Activated CD4-positive, alpha-beta T cell treated with anti-CD3 and anti-CD28 coated beads, Interleukin-2, amount 10 ng/mL, durations not matched to agents 7 days and 5 days (primary cell): ENCODE data around the gene SGF29. TPM values are rescaled to one million over a fixed set of nuclear protein-coding genes. Genes with fewer than 3 reads are reported as not detected.
A peak's percentile ranks its signal among the peaks of the same experiment; 100 is the strongest.
"Not testable (repeated sequence)": the region's sequence is repeated elsewhere in the genome, so short reads cannot be mapped to it uniquely, and the experiment has no call there.

Source experiments
- CTCF ChIA-PET: fragments of 350-600 bp; sonication (Branson Sonifier 250); formaldehyde crosslinking; loops from one replicate; lab custom pipeline; 2021; ENCODE audit warnings: antibody characterized with exemption; lab: Charles Lee
- POLR2A ChIA-PET: fragments of 350-600 bp; sonication (Branson Sonifier 250); formaldehyde crosslinking; loops from one replicate; lab custom pipeline; 2021; ENCODE audit warnings: antibody characterized with exemption; lab: Charles Lee
- DNase-seq: peaks from one replicate; pipeline ENCODE4 v3.0.0-alpha.2; 2020
- H3K27ac Mint-ChIP-seq: one replicate; pipeline ENCODE4 v1.8.0; 2021; ENCODE audit warnings: mild to moderate bottlenecking, moderate library complexity, mixed read lengths
- H3K27me3 Mint-ChIP-seq: one replicate; pipeline ENCODE4 v1.8.0; 2021; ENCODE audit warnings: mixed read lengths
- H3K36me3 Mint-ChIP-seq: one replicate; pipeline ENCODE4 v1.8.0; 2021; ENCODE audit warnings: low read depth, mixed read lengths
- H3K4me1 Mint-ChIP-seq: one replicate; pipeline ENCODE4 v1.8.0; 2021; ENCODE audit warnings: mixed read lengths
- H3K4me3 Mint-ChIP-seq: one replicate; pipeline ENCODE4 v1.8.0; 2021; ENCODE audit warnings: mild to moderate bottlenecking, moderate library complexity, mixed read lengths
- H3K9me3 Mint-ChIP-seq: one replicate; pipeline ENCODE4 v1.8.0; 2021; ENCODE audit warnings: mixed read lengths
- total RNA-seq, 2 experiments: library from RNA; stranded (reverse); gene quantifications; one replicate each; pipeline ENCODE4 v1.2.3, GENCODE V29; 2021

SGF29 gene
- total RNA-seq, 2 experiments from 2014 or later, result 49.3 to 60.6 TPM

DNA sequence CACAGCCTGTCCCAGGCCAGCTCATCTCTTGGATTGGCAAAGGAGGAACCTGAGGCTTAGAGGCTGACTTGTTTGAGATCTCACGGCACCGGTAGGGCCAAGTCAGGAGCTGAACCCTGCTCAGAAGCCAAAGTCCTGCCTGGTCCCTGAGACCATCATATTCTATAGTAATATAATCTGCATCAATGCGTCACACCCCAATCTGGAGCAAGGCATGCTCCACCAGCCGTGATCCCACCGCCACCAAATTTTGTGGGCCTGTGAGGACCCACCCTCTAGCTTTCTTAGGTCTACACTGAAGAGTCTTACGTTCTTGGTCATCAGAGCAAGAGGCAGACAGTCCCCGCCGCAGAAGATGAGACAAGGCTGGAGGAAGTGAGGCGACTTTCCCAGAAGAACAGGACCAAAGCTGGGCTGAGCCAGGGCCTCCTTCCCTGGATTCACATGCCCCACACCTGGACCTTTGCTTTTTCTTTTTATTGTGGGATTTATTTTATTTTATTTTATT is 53.5 kb downstream of the SGF29 start:
- H3K4me1 Mint-ChIP-seq, result peaks cover 20% of the 10 kb centered on the region
- no peaks in the 10 kb centered on the region for H3K9me3 Mint-ChIP-seq
- CTCF ChIA-PET, result interaction anchor here (1.0 kb wide), 1 partner anchor 10 kb away, joined by 3 read pairs; the partner anchor contains the start of gene SULT1A2
- H3K27ac Mint-ChIP-seq, result no peak overlapping the region
- no peaks in the 10 kb centered on the region for H3K27me3 Mint-ChIP-seq
- no peak overlapping the region for H3K4me3 Mint-ChIP-seq
- POLR2A ChIA-PET, result no interaction called here
- no peaks in the 10 kb centered on the region for H3K36me3 Mint-ChIP-seq
- no peak for DNase-seq

DNA sequence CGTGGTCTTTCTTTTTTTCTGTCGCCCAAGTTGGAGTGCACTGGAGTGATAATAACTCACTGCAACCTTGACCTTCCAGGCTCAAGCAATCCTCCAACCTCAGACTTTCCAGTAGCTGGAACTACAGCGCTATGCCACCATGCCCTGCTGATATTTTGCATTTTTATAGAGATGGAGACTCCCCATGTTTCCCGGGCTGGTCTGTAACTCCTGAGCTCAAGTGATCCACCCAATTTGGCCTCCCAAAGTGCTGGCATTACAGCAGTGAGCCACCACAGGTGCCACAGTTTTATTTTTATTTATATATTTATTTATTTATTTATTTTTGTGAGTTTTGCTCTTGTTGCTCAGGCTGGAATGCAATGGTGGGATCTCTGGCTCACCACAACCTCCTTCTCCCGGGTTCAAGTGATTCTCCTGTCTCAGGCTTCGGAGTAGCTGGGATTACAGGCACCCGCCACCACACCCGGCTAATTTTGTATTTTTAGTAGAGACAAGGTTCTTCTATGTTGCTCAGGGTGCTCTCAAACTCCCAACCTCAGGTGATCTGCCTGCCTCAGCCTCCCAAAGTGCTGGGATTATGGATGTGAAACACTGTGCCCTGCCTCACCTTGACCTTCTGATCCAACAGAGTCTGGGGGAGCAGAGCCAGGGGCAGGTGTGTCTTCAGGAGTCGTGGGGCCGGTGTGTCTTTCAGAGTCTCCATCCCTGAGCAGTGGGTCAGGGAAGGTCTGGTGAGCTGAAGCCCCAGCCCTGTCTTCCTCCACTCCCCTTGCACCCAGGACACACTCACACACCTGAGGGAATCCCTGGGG is 54.2 kb downstream of the SGF29 start:
- H3K27me3 Mint-ChIP-seq, H3K9me3 Mint-ChIP-seq, H3K36me3 Mint-ChIP-seq, H3K27ac Mint-ChIP-seq, DNase-seq, POLR2A ChIA-PET, H3K4me3 Mint-ChIP-seq: not testable (repeated sequence)
- CTCF ChIA-PET, result interaction anchor here (1.0 kb wide), 1 partner anchor 11 kb away, joined by 3 read pairs; the partner anchor contains the start of gene SULT1A2
- peaks cover 20% of the 10 kb centered on the region for H3K4me1 Mint-ChIP-seq

DNA sequence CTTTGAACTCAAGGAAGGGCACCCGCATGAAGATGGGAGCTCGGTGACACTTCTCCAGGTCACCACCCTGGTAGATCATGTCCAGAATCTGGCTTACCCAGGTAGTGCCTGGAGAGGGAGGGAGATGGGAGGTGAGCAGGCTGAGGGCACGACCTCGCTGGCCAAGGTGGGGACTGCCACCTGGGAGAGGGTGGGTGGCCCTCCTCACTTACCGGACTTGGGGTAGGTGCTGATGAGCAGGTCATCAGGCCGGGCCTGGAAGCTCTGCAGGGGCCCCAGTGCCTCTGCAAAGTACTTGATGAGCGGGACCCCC is 54.7 kb downstream of the SGF29 start:
- CTCF ChIA-PET, DNase-seq, H3K27me3 Mint-ChIP-seq: not testable (repeated sequence)

DNA sequence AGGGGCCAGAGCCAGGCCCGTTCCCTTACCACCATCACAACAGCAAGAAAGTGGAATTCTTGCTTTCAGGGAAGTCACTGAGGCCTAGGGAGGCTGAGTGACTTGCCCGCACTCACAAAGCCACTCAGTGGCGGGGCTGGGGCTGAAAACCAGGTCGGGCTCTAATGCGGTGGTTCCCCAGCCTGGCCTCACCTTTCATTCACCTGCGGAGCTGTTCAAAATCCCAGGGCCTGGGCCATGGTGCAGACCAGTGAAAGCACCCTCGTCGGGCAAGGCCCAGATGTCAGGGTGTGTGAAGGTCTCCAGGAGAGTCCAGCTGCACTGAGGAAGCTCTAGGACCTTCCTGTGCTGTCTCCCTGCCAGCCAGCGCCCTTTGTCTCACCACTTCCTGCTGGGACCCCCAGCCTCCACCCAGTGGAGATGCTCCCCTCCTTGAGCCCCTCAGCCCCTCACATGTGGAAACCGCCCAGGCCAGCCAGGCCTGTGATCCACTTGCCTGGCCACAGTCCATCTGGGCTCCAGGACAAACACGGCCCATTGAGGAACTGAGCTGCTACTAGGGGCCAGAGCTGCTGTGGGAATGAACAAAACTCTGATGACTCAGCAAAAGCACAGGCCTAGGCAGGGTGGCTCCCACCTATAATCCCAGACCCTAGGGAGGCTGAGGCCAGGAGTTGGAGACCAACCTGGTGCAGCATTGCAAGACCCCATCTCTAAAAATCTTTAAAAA is 55.3 kb downstream of the SGF29 start:
- H3K4me3 Mint-ChIP-seq, DNase-seq, H3K9me3 Mint-ChIP-seq, H3K36me3 Mint-ChIP-seq, H3K27me3 Mint-ChIP-seq, POLR2A ChIA-PET: not testable (repeated sequence)
- Mint-ChIP-seq H3K27ac (peak overlapping the region; percentile 77), H3K4me1 (peaks cover 20% of the 10 kb centered on the region)
- CTCF ChIA-PET, result interaction anchor here (0.9 to 1.5 kb wide), 4 partner anchors 11 to 332 kb away, joined by 3 to 8 read pairs (median 3); no protein-coding TSS in a partner anchor

More for the DNA sequence above, 54.7 kb downstream of the SGF29 start:
- peaks cover 20% of the 10 kb centered on the region for H3K4me1 Mint-ChIP-seq
- H3K4me3 Mint-ChIP-seq, H3K36me3 Mint-ChIP-seq, H3K9me3 Mint-ChIP-seq, H3K27ac Mint-ChIP-seq, POLR2A ChIA-PET: not testable (repeated sequence)

DNA sequence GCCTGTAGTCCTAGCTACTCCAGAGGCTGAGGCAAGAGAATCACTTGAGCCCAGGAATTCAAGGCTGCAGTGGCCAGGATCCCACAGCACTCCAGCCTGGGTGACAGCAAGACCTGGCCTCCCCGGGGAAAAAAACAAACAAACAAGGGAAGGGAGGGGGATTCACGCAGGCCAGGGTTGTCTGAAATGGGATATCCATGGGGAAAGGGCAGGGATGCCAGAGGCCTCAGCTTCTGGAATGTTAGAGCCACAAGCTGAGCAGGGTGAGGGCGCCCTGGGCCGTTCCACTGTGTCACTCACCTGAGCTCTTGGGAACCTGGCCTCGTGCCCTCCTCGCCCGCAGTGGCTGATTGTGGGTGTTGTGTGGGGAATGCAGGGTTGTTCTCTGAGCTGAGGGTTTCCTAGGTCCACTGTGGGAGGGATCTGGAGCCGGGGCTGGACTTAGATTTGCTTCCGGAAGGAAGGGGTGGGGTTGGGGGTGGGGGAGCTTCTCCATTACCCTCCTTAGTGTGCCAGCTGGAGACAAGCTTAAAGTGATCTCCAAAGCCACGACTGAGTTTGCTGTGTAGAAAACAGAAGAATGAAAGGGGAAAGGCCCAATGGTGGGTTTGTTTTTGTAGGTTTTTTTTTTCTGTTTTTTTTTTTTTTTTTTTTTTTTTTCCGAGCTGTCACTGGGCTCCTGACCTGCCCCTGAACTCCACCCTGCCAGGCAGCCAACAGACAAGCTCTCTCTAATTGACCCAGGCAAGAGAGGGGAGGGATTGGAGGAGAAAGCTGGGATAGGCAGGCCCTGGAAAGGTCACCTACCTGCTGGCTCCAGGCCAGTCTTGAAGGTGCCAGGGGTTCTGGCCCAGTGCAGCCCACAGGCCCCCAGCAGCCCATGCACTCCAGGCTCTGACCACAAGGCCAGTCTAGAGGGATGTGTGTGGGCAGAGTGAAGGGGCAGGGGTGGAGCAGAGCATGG is 56.2 kb downstream of the SGF29 start, which contains the start of gene SULT1A1:
SULT1A1 (minus strand) TSS at position 414 of the 964 bp plus-strand sequence. CDS start 1,189 bp downstream, outside the sequence.
- POLR2A ChIA-PET, result no interaction called here
- no peak within 1 kb of the TSS for H3K4me3 Mint-ChIP-seq
- peak within 1 kb of the TSS; percentile 77 for H3K27ac Mint-ChIP-seq
- DNase-seq, result no peak
- no peaks in the 10 kb centered on the region for H3K27me3 Mint-ChIP-seq
- no peaks in the 10 kb centered on the region for H3K9me3 Mint-ChIP-seq
- H3K36me3 Mint-ChIP-seq, result no peaks in the 10 kb centered on the region
- CTCF ChIA-PET, result interaction anchor here (0.7 to 1.6 kb wide), 6 partner anchors 12 to 332 kb away, joined by 3 to 8 read pairs (median 4); no protein-coding TSS in a partner anchor
- peaks cover 20% of the 10 kb centered on the region for H3K4me1 Mint-ChIP-seq

DNA sequence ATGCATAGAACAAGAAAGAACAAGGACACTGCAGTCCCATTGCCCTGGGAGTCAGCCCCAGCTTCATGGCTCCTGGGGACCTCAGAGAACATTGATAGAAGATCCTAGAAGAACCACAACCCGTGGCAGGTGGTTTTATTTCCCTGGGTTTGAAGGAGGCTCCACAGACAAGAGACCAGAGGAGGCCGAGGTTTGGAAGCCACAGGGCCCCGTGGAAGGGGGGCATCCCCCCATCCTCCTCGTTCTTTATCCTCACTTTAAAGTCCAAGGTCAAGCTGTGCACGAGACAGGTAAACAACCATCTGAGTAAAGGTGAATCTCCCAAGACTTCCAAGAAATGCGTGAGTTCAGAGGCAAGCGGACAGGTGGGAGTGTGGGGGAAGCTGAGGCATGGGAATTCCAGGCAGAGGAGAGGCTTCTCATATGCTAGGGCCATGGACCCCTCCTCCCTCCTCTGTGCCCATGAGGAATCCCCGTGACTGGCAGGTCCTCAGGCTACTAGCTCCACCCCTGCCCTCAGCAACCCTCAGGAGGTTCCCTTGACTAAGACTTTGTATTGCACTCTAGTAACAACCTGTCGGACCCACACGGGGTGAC is 57.0 kb downstream of the SGF29 start:
- ChIA-PET CTCF (interaction anchor here (1.2 to 1.6 kb wide), 4 partner anchors 10 to 333 kb away, joined by 3 to 8 read pairs (median 4); no protein-coding TSS in a partner anchor), POLR2A (no interaction called here)
- H3K36me3 Mint-ChIP-seq, result no peaks in the 10 kb centered on the region
- no peaks in the 10 kb centered on the region for H3K9me3 Mint-ChIP-seq
- H3K4me1 Mint-ChIP-seq, result peaks cover 20% of the 10 kb centered on the region
- no peak for DNase-seq
- H3K27me3 Mint-ChIP-seq, result no peaks in the 10 kb centered on the region
- H3K27ac Mint-ChIP-seq, result peak overlapping the region; percentile 62
- H3K4me3 Mint-ChIP-seq, result no peak overlapping the region

DNA sequence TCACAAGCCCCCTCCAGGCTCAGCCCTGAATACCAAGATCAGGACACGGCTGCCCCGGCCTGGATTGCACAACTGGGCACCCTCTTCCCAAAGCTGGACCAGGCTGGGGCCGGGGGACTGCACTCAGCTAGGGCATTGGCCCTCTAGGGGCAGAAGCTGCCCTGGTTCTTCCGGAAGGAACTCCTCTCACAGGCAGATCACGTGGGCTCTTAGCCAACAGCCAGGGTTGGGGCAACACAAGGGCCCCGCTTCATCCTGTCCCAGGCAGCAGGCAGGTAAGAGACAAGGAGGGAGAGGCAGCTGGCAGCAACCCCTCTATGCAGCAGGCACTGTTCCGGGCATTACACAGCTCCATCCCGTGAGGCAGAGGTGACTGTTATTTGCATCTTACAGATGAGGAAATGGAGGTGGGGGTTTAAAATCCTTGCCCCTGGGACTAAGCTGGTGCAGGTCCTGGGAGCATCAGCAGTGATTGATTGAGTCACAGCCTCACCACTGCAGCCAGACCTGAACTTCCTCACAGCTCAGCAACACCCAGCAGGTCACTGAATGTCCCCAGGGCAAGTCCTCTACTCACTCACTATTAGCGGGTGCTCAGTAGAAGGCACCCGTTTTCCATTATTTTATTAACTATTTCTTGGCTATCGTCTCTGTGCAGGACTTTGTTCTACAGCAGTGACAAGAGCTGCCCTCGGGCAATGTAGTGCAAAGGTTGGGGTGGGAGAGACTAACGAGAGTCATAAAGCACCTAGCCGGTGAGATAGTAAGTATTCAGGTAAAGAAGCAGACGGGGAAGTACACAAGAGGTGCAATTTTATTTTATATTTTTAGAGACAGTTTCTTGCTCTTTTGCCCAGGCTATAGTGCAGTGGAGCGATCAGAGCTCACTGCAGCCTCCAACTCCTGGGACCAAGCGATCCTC is 58.9 kb downstream of the SGF29 start:
- H3K27ac Mint-ChIP-seq, POLR2A ChIA-PET, H3K4me3 Mint-ChIP-seq, CTCF ChIA-PET, H3K36me3 Mint-ChIP-seq, DNase-seq, H3K9me3 Mint-ChIP-seq, H3K27me3 Mint-ChIP-seq: not testable (repeated sequence)
- peaks cover 22% of the 10 kb centered on the region for H3K4me1 Mint-ChIP-seq

DNA sequence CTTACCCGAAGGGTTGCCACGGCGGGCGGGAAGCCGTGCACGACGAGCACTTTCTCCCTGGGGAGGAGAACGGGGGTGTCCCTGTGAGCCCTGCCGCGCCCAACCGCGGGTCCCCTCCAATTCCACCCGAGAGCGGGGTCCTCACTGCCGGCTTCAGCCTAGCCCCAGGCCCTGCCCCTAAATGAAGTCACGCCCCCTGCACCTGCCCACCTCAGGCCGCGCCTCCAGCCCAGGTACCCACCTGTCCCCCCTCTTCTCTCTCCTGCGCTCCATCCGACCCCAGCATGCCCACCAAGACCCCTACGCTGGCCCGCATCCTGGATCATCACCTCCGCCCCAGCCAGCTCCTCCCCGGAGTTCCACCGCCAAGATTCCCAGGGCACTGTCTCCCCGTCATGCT is 60.2 kb downstream of the SGF29 start:
- H3K4me3 Mint-ChIP-seq, H3K27me3 Mint-ChIP-seq: not testable (repeated sequence)

DNA sequence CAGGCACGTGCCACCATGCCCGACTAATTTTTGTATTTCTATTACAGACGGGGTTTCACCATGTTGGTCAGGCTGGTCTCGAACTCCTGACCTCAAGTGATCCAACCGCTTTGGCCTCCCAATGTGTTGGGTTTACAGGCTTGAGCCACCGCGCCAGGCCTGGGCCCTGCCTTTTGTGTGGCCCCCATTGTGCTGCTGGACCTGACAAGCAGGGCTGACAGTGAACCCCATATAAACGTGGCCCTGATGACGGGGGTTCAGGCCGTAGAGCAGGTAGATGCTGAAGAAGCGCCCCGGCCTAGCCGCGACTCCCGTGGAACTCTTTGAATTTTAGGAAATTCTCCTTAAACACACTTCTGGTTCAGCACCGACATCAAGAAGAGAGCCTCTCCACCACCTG is 60.8 kb downstream of the SGF29 start:
- H3K27me3 Mint-ChIP-seq, H3K36me3 Mint-ChIP-seq, H3K4me3 Mint-ChIP-seq, CTCF ChIA-PET, DNase-seq, POLR2A ChIA-PET, H3K9me3 Mint-ChIP-seq, H3K27ac Mint-ChIP-seq: not testable (repeated sequence)
- peaks cover 17% of the 10 kb centered on the region for H3K4me1 Mint-ChIP-seq

More for the DNA sequence above, 60.2 kb downstream of the SGF29 start:
- H3K36me3 Mint-ChIP-seq, CTCF ChIA-PET, POLR2A ChIA-PET, H3K9me3 Mint-ChIP-seq, DNase-seq, H3K27ac Mint-ChIP-seq: not testable (repeated sequence)
- H3K4me1 Mint-ChIP-seq, result peaks cover 22% of the 10 kb centered on the region

DNA sequence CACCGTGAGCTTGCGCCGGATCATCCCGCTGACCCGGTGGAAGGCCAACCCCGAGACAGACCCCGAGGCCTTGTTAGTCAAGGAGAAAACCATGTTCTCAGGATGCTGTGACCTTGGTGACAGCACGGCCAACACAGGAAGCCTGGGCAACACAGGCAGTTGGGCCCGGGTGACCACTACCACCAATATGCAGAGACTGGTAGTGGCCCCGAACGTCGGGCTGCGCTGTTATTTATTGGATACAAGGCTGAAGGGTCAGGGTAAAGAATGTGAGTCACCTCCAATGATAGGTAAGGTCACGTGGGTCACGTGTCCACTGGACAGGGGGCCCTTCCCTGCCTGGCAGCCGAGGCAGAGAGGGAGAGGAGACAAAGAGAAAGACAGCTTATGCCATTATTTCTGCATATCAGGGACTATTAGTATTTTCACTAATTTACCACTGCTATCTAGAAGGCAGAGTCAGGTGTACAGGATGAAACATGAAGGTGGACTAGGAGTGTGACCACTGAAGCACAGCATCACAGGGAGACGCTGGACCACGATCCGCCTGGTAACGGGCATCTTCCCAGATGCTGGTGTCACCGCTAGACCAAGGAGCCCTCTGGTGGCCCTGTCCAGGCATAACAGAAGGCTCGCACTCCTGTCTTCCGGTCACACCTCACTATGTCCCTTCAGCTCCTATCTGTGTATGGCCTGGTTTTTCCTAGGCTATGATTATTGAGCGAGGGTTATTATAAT is 61.9 kb downstream of the SGF29 start:
- POLR2A ChIA-PET, H3K4me1 Mint-ChIP-seq, H3K27ac Mint-ChIP-seq, H3K9me3 Mint-ChIP-seq, H3K36me3 Mint-ChIP-seq, H3K4me3 Mint-ChIP-seq, H3K27me3 Mint-ChIP-seq: not testable (repeated sequence)
- CTCF ChIA-PET, result interaction anchor here (0.6 kb wide), 1 partner anchor 10 kb away, joined by 4 read pairs; no protein-coding TSS in a partner anchor
- peak; percentile 38 for DNase-seq

DNA sequence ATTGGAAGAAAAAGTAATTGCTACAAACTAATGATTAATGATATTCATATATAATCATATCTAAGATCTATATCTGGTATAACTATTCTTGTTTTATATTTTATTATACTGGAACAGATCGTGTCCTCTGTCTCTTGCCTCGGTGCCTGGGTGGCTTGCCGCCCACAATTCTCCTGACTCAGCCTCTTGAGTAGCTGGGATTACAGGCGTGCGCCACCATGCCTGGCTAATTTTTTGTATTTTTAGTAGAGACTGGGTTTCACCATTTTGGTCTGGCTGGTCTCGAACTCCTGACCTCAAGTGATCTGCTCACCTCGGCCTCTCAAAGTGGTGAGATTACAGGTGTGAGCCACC is 62.5 kb downstream of the SGF29 start:
- H3K9me3 Mint-ChIP-seq, DNase-seq, H3K36me3 Mint-ChIP-seq, POLR2A ChIA-PET, H3K4me1 Mint-ChIP-seq, H3K4me3 Mint-ChIP-seq, H3K27me3 Mint-ChIP-seq, H3K27ac Mint-ChIP-seq: not testable (repeated sequence)
- CTCF ChIA-PET, result interaction anchor here (0.6 kb wide), 1 partner anchor 9 kb away, joined by 4 read pairs; no protein-coding TSS in a partner anchor
